DOHH2 (cell line): Measurements from ENCODE around the gene BABAM2.

ENCODE experiments used
- H3F3A ChIP-seq: fragments of 200-600 bp; sonication (generic), shearing (Covaris generic); 2 replicates; pipeline ENCODE4 v1.6.0; 2016; ENCODE audit warnings: antibody characterized with exemption, mild to moderate bottlenecking; ENCODE audit not compliant: control insufficient read depth, insufficient read depth
- H3K27ac ChIP-seq: fragments of 200-600 bp; sonication (generic); 2 replicates; pipeline ENCODE4 v1.5.1; 2014; ENCODE audit warnings: low read depth, mild to moderate bottlenecking, low read length, moderate library complexity
- H3K27me3 ChIP-seq: fragments of 200-600 bp; sonication (generic); 2 replicates; pipeline ENCODE4 v1.6.1; 2014; ENCODE audit warnings: mild to moderate bottlenecking, low read length, mixed read lengths; ENCODE audit not compliant: control insufficient read depth
- H3K36me3 ChIP-seq: fragments of 200-600 bp; sonication (generic); 2 replicates; pipeline ENCODE4 v1.6.1; 2014; ENCODE audit warnings: mild to moderate bottlenecking, low read length, moderate library complexity, mixed read lengths; ENCODE audit not compliant: control insufficient read depth
- H3K4me1 ChIP-seq: fragments of 200-600 bp; sonication (generic); 2 replicates; pipeline ENCODE4 v1.6.1; 2014; ENCODE audit warnings: mild to moderate bottlenecking, low read length, mixed read lengths; ENCODE audit not compliant: control insufficient read depth
- H3K4me2 ChIP-seq: fragments of 200-600 bp; sonication (generic); 2 replicates; pipeline ENCODE4 v1.6.0; 2014; ENCODE audit warnings: mild to moderate bottlenecking, low read length, moderate library complexity
- H3K4me3 ChIP-seq: fragments of 200-600 bp; sonication (generic); 2 replicates; pipeline ENCODE4 v1.5.1; 2014; ENCODE audit warnings: mild to moderate bottlenecking, low read length, mixed read lengths
- H3K79me2 ChIP-seq: fragments of 200-600 bp; sonication (generic); 2 replicates; pipeline ENCODE4 v1.6.1; 2014; ENCODE audit warnings: mild to moderate bottlenecking, low read length, mixed read lengths; ENCODE audit not compliant: control insufficient read depth
- H3K9me2 ChIP-seq: fragments of 200-600 bp; sonication (generic); replicated peaks from 2 replicates; pipeline ENCODE4 v1.6.1; 2014; ENCODE audit warnings: mild to moderate bottlenecking, low read length, mixed read lengths; ENCODE audit not compliant: control insufficient read depth
- H3K9me3 ChIP-seq: fragments of 200-600 bp; sonication (generic); 2 replicates; pipeline ENCODE4 v1.6.1; 2014; ENCODE audit warnings: antibody characterized with exemption, low read length, mixed read lengths; ENCODE audit not compliant: control insufficient read depth, insufficient read depth
- H4K20me1 ChIP-seq: fragments of 200-600 bp; sonication (generic); 2 replicates; pipeline ENCODE4 v1.6.0; 2014; ENCODE audit warnings: low read depth, mild to moderate bottlenecking, antibody characterized with exemption, low read length, moderate library complexity; ENCODE audit not compliant: control insufficient read depth, insufficient read depth
- EZH2phosphoT487 ChIP-seq: fragments of 200-600 bp; sonication (generic); IDR thresholded peaks from 2 replicates; pipeline ENCODE4 v1.6.1; 2017; ENCODE audit warnings: borderline replicate concordance, mild to moderate bottlenecking, antibody characterized with exemption, low read length, moderate library complexity, mixed read lengths
- TF ChIP-seq, protein P1 (sequence below): fragments of 200-600 bp; sonication (generic); IDR thresholded peaks from one replicate; pipeline ENCODE4 v1.5.1; 2014; ENCODE audit warnings: antibody characterized with exemption, mild to moderate bottlenecking, low read depth, low read length; ENCODE audit not compliant: poor library complexity, severe bottlenecking

The BABAM2 gene

DNA sequence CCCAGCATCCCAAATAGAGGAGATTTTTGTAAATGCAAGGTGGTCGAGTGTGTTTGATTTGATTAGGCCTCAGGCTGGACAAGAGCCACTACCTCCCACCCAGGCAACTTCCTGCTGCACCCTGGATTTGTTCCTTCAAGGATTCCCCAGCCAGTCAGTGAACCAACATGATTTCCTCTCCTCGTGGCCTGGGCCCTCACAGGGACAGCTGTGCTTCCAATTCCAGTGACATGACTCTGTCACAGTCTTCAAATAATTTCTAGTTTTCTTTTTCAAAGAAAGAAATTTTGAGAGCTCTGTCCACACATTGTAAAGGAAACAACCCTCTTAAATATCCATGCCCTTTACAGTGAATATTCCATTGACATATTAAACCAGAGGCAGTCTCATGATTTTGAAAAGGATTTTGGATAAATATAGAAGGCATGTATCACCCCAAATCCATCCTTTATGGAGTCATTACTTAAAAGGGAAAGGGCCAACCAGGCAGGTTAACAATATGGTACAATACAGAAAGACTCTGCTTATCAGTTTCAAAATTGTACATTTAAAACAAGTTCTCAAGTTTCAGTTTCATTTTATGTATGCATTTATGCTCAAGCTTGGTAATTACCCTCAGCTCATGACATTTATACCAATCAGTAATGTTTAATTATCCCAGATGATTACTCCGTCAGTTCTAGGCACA lies 380.8 kb downstream of the BABAM2 start:
- Histone ChIP-seq H4K20me1 (no peaks in the 10 kb centered on the region), H3F3A (no peaks in the 10 kb centered on the region), H3K9me2 (no peaks in the 10 kb centered on the region), H3K4me2 (no peak overlapping the region), H3K4me1 (no peaks in the 10 kb centered on the region), H3K4me3 (no peak overlapping the region), H3K36me3 (no peaks in the 10 kb centered on the region), H3K9me3 (no peaks in the 10 kb centered on the region), H3K79me2 (no peaks in the 10 kb centered on the region), H3K27ac (no peak overlapping the region), H3K27me3 (no peaks in the 10 kb centered on the region)
- TF ChIP-seq EZH2phosphoT487, result no peak
- TF ChIP-seq, protein P1, sequence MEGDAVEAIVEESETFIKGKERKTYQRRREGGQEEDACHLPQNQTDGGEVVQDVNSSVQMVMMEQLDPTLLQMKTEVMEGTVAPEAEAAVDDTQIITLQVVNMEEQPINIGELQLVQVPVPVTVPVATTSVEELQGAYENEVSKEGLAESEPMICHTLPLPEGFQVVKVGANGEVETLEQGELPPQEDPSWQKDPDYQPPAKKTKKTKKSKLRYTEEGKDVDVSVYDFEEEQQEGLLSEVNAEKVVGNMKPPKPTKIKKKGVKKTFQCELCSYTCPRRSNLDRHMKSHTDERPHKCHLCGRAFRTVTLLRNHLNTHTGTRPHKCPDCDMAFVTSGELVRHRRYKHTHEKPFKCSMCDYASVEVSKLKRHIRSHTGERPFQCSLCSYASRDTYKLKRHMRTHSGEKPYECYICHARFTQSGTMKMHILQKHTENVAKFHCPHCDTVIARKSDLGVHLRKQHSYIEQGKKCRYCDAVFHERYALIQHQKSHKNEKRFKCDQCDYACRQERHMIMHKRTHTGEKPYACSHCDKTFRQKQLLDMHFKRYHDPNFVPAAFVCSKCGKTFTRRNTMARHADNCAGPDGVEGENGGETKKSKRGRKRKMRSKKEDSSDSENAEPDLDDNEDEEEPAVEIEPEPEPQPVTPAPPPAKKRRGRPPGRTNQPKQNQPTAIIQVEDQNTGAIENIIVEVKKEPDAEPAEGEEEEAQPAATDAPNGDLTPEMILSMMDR, result no peak

DNA sequence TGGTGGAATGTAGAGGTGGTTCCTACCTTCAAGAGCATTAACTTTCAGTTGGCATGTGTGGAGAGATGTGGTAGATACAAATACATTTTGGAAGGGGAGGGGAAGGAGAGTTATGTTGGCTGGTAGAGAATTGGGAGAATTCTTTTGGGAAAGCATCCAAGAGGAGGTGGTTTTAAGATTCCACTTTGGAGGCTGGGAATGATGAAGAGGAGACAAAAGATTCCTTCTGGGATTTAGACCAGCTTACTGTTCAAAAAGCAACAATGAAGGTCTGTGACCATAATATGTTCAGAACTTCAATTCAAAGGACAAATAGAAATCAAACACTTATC lies 381.4 kb downstream of the BABAM2 start:
- Histone ChIP-seq H3F3A (no peaks in the 10 kb centered on the region), H3K4me1 (no peaks in the 10 kb centered on the region), H3K36me3 (no peaks in the 10 kb centered on the region), H3K27me3 (no peaks in the 10 kb centered on the region), H3K79me2 (no peaks in the 10 kb centered on the region), H3K27ac (no peak overlapping the region), H3K9me3 (no peaks in the 10 kb centered on the region), H4K20me1 (no peaks in the 10 kb centered on the region), H3K4me3 (no peak overlapping the region), H3K4me2 (no peak overlapping the region), H3K9me2 (no peaks in the 10 kb centered on the region)
- TF ChIP-seq, protein P1, result no peak
- TF ChIP-seq EZH2phosphoT487, result no peak

DNA sequence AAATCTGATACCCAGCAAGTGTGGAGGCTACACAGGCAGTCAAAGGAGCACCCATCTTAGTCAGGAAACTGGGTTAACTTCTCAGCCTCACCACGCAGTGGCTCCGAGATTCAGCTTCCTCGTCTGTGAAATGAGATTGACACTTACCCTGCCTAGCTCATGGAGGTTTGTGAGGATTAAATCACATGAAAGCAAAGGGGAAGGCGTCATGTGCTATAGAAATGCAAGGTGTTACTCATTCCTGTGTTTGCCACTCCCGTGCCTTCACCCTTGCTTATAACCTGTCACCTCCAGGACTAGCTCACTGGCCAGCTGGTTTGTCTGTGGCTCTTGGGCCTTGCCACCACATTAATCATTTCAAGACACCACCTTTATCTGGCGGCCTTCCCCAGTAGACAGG lies 383.2 kb downstream of the BABAM2 start:
- Histone ChIP-seq H4K20me1 (no peaks in the 10 kb centered on the region), H3K36me3 (no peaks in the 10 kb centered on the region), H3F3A (no peaks in the 10 kb centered on the region), H3K79me2 (no peaks in the 10 kb centered on the region), H3K4me1 (no peaks in the 10 kb centered on the region), H3K4me3 (no peak overlapping the region), H3K9me3 (no peaks in the 10 kb centered on the region), H3K4me2 (no peak overlapping the region), H3K27ac (no peak overlapping the region), H3K27me3 (no peaks in the 10 kb centered on the region), H3K9me2 (no peaks in the 10 kb centered on the region)
- TF ChIP-seq EZH2phosphoT487, result no peak
- TF ChIP-seq, protein P1, result no peak
